Islet of Langerhans (tissue), 1 donor: ENCODE measurements around the gene CHCHD1.
"Not testable (repeated sequence)": the region's sequence is repeated elsewhere in the genome, so short reads cannot be mapped to it uniquely, and the experiment has no call there.

Experiments used
- FAIRE-seq: peaks from one replicate; lab custom pipeline; 2011; peaks lifted over from hg19 to GRCh38; lab: Jason Lieb, UNC

CHCHD1 gene

DNA sequence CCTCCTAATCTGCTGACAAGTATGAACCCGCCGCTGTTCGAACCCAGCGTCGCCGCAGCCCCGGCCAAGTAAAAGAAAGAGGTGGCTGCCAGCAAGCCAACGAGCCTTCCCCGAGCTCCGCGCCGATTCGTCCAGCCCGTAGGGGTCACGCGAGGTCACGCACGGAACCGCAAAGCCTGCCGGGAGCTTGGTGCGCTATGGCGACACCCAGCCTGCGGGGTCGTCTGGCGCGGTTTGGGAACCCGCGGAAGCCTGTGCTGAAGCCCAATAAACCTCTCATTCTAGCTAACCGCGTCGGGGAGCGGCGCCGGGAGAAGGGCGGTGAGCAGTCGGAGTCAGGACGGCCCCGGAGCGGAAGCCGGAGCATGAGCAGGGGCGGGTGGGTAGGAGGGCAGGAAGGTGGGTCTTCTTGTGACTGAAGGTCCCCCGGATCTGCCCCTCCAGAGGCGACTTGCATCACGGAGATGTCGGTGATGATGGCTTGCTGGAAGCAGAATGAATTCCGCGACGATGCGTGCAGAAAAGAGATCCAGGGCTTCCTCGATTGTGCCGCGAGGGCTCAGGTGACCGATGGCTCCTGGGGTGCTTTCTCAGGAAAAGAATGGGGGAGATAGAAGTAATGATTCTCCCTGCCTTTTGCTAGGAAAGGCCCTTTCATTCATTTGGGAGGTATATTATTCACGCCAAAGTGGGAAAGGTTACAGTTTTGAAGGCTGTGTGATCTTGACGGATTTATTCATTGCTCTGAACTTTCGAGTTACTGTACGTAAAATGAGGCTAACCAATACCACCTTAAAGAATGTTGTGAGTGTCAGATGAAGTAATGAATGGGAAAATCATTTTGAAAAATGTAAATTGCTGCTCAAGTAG, at the start of gene CHCHD1:
CHCHD1 (plus strand) TSS at position 170 of the 870 bp plus-strand sequence; CDS start at position 198, 28 bp downstream.
- FAIRE-seq, result no peak

DNA sequence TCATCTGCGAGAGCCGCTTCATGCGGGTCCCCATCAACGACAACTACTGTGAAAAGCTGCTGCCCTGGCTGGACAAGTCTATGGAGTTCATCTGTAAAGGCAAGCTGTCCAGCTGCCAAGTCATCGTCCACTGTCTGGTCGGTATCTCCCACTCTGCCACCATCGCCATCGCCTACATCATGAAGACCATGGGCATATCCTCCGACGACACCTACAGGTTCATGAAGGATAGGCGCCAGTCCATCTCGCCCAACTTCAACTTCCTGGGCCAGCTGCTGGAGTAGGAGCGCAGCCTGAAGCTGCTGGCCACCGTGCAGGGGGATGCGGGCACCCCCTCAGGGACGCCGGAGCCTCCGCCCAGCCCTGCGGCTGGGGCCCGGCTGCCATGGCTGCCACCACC, 49.4 kb upstream of the CHCHD1 start:
- no peak for FAIRE-seq

DNA sequence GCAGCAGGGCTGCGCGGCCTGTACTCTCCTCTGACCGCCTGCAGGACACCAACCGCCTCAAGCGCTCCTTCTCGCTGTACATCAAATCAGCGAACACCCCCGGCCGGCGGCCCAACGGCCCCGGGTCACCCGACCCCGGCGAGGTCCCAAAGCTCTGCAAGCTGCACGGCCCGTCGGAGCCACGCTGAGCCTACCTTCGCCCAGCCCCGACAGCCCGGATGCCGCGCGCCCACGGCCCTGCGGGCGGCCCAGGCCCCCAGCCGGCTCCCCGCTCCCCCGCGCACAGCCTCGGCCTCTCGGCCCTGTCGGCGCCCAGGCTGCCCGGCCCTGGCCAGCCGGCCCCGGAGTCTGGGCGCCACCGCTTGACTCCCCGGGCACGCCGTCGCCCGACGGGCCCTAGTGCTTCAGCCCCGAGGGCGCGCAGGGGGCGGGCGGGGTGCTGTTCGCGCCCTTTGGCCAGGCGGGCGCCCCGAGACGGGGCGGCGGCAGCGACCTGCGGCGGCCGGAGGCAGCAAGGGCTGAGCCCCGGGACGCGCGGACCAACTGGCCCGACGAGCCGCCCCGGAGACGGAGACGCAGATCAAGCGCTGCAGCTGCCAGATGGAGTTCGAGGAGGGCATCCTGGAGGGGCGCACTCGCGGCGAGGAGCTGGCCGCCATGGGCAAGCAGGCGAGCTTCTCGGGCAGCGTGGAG, 48.8 kb upstream of the CHCHD1 start:
- no peak for FAIRE-seq

DNA sequence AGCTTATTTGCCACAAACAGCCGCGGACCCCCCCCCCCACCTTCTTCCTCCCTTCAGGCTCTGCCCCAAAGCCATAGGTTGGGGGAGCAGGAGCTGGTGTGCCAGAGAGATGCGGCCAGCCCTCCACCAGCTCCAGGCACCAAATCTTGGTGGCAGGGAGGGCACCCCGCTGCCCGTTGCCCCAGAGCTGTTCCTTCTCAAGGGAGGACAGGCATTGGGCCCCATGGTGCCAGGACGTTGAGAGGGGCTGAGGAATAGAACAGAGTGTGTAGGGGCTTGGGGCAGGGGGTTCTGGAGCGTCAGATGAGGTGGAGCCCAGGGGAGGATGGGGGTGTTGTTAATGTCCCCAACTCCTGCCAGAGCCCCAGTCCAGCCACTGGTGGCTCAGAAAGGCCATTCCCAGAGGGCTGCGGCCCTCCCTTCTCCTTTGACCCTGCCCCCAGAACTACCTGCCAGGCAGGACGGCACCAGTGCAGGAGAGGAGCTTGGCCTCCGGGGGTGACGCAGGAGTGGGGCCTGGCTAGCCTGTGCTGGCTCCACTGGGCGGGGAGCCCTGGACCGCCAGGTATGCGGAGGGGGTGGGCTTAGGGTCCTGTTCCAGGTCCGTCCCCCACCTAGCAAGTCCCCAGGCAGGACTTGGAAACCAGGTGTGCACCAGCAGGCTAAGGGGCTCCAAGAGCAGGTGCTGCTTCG, 47.7 kb upstream of the CHCHD1 start:
- no peak for FAIRE-seq

GRCh38 chr10:73734796-73735305, 47.0 kb upstream of the CHCHD1 start:
- no peak for FAIRE-seq

GRCh38 chr10:73740501-73741254, 41.2 kb upstream of the CHCHD1 start:
- not testable (repeated sequence) for FAIRE-seq

DNA sequence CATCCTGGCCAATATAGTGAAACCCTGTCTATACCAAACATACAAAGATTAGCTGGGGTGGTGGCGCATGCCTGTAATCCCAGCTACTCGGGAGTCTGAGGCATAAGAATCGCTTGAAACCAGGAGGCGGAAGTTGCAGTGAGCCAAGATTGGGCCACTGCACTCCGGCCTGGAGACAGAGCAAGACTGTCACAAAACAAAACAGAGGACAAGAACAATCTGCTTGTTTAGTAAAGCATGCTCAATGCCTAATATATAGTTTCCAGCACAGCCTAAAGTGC, 39.5 kb upstream of the CHCHD1 start:
- FAIRE-seq, result no peak

GRCh38 chr10:73743327-73743904, 38.4 kb upstream of the CHCHD1 start:
- peak; percentile 60 for FAIRE-seq

- FAIRE-seq, result peak; percentile 87
Measured at GRCh38 chr10:73743905-73744663, 37.8 kb upstream of the CHCHD1 start, which contains the start of gene SEC24C. SEC24C (plus strand) TSS chr10:73744372; CDS start chr10:73746833, 2,461 bp downstream.

DNA sequence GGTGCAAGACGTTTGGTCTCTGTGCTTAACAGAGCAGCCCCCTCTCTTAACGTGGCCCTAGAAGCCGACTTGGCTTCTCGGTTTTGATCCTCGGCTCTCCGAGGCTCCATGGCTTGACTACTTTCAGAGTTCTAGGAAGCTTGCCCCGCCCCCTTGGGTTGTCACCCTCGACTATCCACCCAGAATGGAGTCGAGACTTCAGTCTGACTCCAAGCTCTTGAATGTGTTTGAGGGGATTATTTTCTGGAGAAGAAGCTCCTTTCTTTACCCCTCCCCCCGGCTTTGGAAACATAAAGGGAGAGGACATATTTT, 37.2 kb upstream of the CHCHD1 start:
- no peak for FAIRE-seq

DNA sequence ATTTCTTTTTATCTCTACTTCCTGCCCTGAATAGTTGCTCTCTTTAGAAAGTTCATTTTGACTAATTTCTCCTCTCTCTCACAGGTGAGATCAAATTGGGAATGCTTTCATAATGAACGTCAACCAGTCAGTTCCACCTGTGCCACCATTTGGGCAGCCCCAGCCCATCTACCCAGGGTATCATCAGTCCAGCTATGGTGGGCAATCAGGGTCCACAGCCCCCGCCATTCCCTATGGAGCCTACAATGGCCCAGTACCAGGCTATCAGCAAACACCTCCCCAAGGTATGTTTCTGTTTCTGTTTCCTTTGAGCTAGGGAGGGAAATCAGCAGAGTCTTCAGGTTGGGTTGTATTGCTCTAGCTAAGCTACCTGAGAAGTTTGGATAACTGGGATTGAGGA, 35.1 kb upstream of the CHCHD1 start:
- no peak for FAIRE-seq

- FAIRE-seq, result no peak
Measured at GRCh38 chr10:73750819-73751218, 31.0 kb upstream of the CHCHD1 start.

GRCh38 chr10:73756183-73756582, 25.7 kb upstream of the CHCHD1 start:
- no peak for FAIRE-seq

DNA sequence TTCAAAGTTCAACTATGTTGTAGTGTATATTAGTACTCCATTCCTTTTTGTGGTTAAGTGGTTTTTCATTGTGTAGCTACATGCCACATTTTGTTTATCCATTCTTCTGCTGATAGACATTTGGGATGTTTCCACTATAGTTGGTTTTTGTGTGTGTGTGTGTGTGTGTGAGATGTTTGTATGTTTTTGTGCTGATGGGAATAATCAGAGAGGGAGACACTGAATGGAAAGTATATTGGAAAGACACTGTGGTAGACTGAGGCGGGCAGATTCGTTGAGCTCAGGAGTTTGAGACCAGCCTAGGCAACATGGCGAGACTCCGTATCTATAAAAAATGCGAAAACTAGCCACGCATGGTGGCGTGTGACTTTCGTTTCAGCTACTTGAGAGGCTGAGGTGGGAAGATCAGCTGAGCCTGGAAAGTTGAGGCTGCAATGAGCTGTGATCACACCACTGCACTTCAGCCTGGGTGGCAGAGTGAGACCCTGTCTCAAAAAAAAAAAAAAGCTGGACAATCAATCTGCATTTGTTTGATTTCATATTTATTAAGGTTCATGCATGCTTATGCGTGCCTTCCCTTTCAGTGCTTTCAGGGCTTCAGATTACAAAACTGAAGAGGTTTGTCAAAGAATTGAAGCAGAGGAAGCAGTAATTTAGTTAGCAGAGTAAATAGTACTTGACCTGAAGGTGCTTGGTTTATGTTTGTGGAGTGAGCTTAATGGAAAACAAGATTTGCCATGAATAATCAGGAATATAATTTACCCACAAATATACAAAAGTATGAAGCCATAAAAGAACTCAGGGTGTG, 22.9 kb upstream of the CHCHD1 start:
- no peak for FAIRE-seq

DNA sequence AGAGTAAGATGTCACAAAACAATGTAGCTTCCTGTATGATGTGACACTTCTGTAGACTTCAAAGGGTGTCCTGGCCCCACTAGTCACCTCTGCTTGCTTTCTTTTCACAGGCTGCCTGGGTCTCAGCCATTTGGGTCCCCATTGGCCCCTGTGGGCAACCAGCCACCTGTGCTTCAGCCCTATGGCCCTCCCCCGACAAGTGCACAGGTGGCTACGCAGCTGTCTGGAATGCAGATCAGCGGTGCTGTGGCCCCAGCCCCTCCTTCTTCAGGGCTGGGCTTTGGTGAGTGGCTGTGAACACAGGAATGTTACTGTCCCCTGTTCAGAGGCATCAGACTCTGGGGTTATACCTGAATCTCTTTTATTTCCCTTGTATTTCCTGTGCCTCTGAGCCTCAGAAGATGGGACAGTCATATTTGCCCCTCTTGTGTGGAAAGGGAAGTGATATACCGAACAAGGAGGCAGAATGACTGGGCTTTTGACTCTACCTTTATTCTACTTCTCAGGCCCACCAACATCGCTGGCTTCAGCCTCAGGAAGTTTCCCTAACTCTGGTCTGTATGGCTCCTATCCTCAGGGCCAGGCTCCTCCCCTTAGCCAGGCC, 22.2 kb upstream of the CHCHD1 start:
- FAIRE-seq, result no peak

DNA sequence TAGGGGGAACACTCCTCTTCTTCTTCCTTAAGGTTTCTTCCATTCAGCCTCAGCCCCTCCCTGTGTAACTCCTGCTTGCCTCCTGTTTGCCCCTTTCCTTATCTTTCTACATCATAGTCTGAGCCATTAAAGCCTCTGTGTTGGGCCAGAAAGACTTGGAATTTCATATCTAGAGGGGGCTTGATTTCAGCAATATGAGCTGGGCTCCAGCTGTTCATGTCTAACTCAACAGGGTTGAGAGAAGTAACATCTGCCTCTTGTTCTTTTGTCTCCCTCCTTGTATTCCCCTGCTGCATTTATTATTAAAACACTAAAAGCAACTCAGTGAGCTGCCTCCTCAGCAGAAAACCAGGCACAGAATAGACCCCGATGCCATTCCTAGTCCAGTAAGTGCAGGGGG, 20.1 kb upstream of the CHCHD1 start:
- no peak for FAIRE-seq

DNA sequence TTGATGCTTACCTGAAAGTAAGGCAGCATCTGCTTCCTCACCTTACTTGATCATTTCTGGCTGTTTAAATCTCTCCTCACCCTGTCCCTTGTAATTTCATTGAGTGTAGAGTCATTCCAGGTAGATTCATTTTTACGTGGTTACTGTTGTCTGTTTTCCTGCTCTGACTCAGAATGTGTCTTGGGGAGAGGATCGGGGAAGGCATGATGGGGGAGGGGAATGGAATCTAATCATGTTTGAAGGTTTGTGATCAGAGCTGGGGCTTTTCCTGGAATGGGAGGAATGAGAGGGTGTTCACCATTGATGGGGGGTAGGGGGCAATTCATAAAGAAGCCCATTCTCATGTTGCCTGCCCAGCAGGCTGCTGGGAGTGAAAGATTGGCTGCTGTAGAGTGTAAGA, 18.9 kb upstream of the CHCHD1 start:
- no peak for FAIRE-seq

DNA sequence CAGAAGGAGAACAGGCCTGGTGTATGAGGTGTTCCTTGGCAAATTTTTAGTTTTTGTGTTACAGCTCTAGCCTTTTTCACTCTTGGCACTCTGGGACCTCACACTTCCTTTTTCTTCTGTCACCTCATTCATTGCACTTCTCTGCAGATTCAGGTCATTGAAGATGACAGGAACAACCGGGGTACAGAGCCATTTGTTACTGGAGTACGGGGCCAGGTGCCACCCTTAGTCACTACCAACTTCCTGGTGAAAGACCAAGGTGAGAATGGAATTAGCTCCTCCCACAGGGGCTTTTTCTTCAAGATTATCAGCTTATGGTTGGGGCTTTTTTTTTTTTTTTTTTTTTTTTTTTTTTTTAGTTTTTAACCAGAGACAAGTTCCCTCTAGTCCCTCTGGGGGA, 18.5 kb upstream of the CHCHD1 start:
- no peak for FAIRE-seq

- FAIRE-seq, result no peak
Measured at GRCh38 chr10:73765066-73765465, 16.8 kb upstream of the CHCHD1 start.

DNA sequence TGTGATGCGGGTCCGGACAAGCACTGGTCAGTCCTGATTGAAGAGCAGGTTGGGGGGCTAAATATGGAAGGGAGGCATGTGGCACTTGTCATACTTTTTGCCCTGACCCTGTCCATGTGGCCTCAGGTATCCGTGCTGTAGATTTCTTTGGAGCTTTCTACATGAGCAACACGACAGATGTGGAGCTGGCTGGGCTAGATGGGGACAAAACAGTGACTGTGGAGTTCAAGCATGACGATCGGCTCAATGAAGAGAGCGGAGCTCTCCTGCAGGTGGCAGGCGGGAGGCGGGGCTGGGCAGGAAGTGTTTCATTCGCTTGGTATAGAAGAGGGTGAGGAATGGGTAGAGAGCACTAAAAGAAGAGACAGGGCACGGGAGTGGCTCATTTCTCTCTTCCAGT, 13.0 kb upstream of the CHCHD1 start:
- no peak for FAIRE-seq
